Natural killer cell (primary cell): ENCODE data around the gene KNCN. TPM values are rescaled to one million over a fixed set of nuclear protein-coding genes. Genes with fewer than 3 reads are reported as not detected.

Experiments
- ATAC-seq, 3 donors: fragments of 150-1000 bp in 2 of 3; fragments of 200-7000 bp in 1 of 3; cut with Tn5 transposase; 1 replicate in 1 of 3; 2 replicates in 2 of 3; pipeline ENCODE4 v1.10.0; 2021; ENCODE audit warnings: mild to moderate bottlenecking in 2 of 3, moderate library complexity in 2 of 3
- DNase-seq, 2 donors: peaks; one replicate each; pipeline versions ENCODE4 v3.0.0 to v3.0.0-alpha.2; 2013 to 2021; ENCODE audit warnings: mixed read lengths in 1 of 2
- H3K27ac ChIP-seq: one replicate; pipeline ENCODE4 v1.5.1; 2013; ENCODE audit warnings: mild to moderate bottlenecking, low read length
- H3K27me3 ChIP-seq: one replicate; pipeline ENCODE4 v1.6.1; 2013; ENCODE audit warnings: low read length; ENCODE audit not compliant: control insufficient read depth, insufficient read depth
- H3K36me3 ChIP-seq: one replicate; pipeline ENCODE4 v1.6.1; 2013; ENCODE audit warnings: low read length; ENCODE audit not compliant: control insufficient read depth, insufficient read depth
- H3K4me1 ChIP-seq: one replicate; pipeline ENCODE4 v1.6.1; 2013; ENCODE audit warnings: low read length; ENCODE audit not compliant: control insufficient read depth, insufficient read depth
- H3K4me3 ChIP-seq: one replicate; pipeline ENCODE4 v1.5.1; 2013; ENCODE audit warnings: low read length
- H3K9me3 ChIP-seq: one replicate; pipeline ENCODE4 v1.6.1; 2013; ENCODE audit warnings: low read length; ENCODE audit not compliant: control insufficient read depth, insufficient read depth
- H3K27ac Mint-ChIP-seq, 2 donors: one replicate each; pipeline ENCODE4 v1.8.0; 2022; ENCODE audit warnings: mild to moderate bottlenecking in 2 of 2, mixed read lengths in 2 of 2, moderate library complexity in 1 of 2
- H3K27me3 Mint-ChIP-seq, 2 donors: one replicate each; pipeline ENCODE4 v1.8.0; 2022; ENCODE audit warnings: low read depth in 2 of 2, mixed read lengths in 2 of 2
- H3K36me3 Mint-ChIP-seq: one replicate; pipeline ENCODE4 v1.8.0; 2022; ENCODE audit warnings: mixed read lengths
- H3K4me1 Mint-ChIP-seq, 2 donors: one replicate each; pipeline ENCODE4 v1.8.0; 2022; ENCODE audit warnings: mixed read lengths in 2 of 2
- H3K4me3 Mint-ChIP-seq: one replicate; pipeline ENCODE4 v1.8.0; 2022; ENCODE audit warnings: mild to moderate bottlenecking, moderate library complexity, mixed read lengths
- H3K9me3 Mint-ChIP-seq, 2 donors: one replicate each; pipeline ENCODE4 v1.8.0; 2022; ENCODE audit warnings: mixed read lengths in 2 of 2
- WGBS: methylation state at CpG from one replicate; pipeline ENCODE4 v1.1.7; 2013; ENCODE audit warnings: missing lambda C conversion rate; ENCODE audit not compliant: insufficient coverage; 5-methylcytosine and 5-hydroxymethylcytosine counted together
- intact Hi-C: fragments of 100-400 bp; cut with micrococcal nuclease; formaldehyde crosslinking; loops from one replicate; pipeline ENCODE4 v1.14.2; 2022
- total RNA-seq, 4 donors: library from RNA; stranded (reverse); fragments of 120-200 nt in 1 of 4; gene quantifications; one replicate each; pipeline versions ENCODE4 v1.2.3 to v1.2.4, GENCODE V29; 2013 to 2022
- TF ChIP-seq, protein P1 (sequence below): fragments of 200-600 bp; IDR thresholded peaks from one replicate; pipeline ENCODE4 v1.8.0; 2022; ENCODE audit warnings: antibody characterized with exemption

Gene KNCN
- total RNA-seq, 3 donors from 2014 or later (not counting 1 experiment from before 2014, with no cell fraction given): 0.20 TPM; not detected in 2

DNA sequence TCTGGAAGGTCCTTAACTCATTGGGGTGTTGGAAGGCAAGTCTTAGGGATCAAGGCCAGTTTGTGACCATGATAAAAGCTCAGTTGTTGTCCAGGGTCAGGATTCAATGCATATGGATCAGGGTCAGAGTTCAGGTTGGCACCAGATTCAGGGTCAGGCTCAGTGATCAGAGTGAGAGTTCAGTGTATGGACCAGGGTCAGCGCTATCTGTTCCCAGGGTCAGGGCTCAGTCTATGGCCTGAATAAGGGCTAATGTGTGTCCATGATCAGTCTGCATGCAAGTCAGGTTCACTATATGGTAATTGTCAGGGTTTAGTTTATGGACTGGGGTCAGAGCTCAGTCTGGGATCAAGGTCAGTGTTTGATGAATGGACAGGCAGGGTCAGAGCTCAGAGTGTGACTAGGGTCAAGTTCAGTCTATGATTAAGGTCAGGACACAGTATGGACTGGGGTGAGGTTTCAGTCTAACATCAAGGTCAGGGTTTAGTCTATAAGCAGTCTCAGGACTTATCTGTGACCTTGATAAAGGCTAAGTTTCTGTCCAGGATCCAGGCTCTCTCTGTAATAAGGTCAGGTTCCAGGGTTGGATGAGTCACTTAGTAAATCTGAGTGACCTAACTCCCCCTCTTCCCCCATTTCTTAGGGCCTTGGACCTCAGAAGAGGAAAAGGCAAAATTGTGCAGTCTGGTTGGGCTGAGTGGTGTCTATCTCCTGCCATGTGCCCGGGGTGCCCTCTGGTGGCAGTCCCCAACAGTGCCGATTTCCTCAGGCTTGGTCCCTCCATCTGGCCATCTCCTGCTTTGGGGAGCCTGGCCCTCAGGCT is 23.8 kb downstream of the KNCN start:
- H3K4me3 Mint-ChIP-seq: no peak overlapping the region
- no peak overlapping the region for H3K4me3 ChIP-seq
- H3K36me3 Mint-ChIP-seq: no peaks in the 10 kb centered on the region
- H3K4me1 ChIP-seq: peaks cover 6% of the 10 kb centered on the region
- no peaks in the 10 kb centered on the region for H3K36me3 ChIP-seq
- intact Hi-C loops: loop anchor here (1.0 to 2.0 kb wide), 3 partner anchors 50 to 121 kb away; no protein-coding TSS in a partner anchor
- H3K9me3 Mint-ChIP-seq: no peaks in the 10 kb centered on the region
- TF ChIP-seq, protein P1, sequence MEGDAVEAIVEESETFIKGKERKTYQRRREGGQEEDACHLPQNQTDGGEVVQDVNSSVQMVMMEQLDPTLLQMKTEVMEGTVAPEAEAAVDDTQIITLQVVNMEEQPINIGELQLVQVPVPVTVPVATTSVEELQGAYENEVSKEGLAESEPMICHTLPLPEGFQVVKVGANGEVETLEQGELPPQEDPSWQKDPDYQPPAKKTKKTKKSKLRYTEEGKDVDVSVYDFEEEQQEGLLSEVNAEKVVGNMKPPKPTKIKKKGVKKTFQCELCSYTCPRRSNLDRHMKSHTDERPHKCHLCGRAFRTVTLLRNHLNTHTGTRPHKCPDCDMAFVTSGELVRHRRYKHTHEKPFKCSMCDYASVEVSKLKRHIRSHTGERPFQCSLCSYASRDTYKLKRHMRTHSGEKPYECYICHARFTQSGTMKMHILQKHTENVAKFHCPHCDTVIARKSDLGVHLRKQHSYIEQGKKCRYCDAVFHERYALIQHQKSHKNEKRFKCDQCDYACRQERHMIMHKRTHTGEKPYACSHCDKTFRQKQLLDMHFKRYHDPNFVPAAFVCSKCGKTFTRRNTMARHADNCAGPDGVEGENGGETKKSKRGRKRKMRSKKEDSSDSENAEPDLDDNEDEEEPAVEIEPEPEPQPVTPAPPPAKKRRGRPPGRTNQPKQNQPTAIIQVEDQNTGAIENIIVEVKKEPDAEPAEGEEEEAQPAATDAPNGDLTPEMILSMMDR: peak; percentile 77
- no peak overlapping the region for H3K27ac ChIP-seq
- DNase-seq: peak; percentile 61 to 81
- 27% methylated on average over 3 of the region's 3 CpGs for WGBS
- peaks cover 29 to 33% of the 10 kb centered on the region in 2 donors for H3K27me3 Mint-ChIP-seq
- peaks cover 6% of the 10 kb centered on the region for H3K27me3 ChIP-seq
- H3K4me1 Mint-ChIP-seq: no peaks in the 10 kb centered on the region
- H3K9me3 ChIP-seq: no peaks in the 10 kb centered on the region
- no peak overlapping the region for H3K27ac Mint-ChIP-seq
- ATAC-seq: peak; percentile 62 to 68 (median 62)

DNA sequence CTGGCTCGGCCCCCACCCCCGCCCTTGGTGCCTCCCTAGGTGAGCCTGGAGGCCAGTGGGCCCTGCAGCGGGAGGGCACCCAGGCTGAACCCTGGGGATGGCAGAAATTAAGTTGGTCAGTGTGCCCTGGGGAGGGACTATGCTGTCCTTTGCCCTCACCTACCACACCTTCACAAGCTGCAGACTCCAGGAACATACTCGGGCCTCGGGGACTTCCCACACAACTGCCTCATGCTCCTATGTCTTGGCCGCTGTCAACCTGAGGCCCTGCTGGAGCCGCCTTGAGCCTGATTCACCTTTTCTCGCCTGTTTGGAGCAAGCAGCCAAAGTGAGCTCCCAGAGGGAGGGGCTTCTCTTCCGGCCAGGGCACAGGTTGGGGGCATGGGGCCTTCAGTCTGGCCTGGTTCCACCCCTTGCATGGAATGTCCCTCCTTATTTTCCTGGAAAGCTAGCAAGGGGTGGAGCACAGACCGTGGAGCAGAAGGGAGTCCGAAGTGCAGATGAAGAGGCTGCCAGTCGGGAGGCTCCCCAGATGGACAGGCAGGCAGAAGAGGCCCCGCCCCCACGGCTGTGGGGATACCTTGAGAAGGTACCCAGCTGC is 24.7 kb downstream of the KNCN start:
- ATAC-seq: no peak
- no peaks in the 10 kb centered on the region for H3K4me1 Mint-ChIP-seq
- Histone ChIP-seq H3K4me3 (no peak overlapping the region), H3K9me3 (no peaks in the 10 kb centered on the region), H3K27ac (no peak overlapping the region), H3K4me1 (no peaks in the 10 kb centered on the region), H3K27me3 (peaks cover 6% of the 10 kb centered on the region), H3K36me3 (no peaks in the 10 kb centered on the region)
- H3K4me3 Mint-ChIP-seq: no peak overlapping the region
- H3K27me3 Mint-ChIP-seq: peaks cover 29 to 32% of the 10 kb centered on the region in 2 donors
- no peak for DNase-seq
- no peaks in the 10 kb centered on the region for H3K9me3 Mint-ChIP-seq
- intact Hi-C loops: no loop called here
- 62% methylated on average over 14 of the region's 14 CpGs for WGBS
- H3K36me3 Mint-ChIP-seq: no peaks in the 10 kb centered on the region
- H3K27ac Mint-ChIP-seq: no peak overlapping the region
- TF ChIP-seq, protein P1: no peak

DNA sequence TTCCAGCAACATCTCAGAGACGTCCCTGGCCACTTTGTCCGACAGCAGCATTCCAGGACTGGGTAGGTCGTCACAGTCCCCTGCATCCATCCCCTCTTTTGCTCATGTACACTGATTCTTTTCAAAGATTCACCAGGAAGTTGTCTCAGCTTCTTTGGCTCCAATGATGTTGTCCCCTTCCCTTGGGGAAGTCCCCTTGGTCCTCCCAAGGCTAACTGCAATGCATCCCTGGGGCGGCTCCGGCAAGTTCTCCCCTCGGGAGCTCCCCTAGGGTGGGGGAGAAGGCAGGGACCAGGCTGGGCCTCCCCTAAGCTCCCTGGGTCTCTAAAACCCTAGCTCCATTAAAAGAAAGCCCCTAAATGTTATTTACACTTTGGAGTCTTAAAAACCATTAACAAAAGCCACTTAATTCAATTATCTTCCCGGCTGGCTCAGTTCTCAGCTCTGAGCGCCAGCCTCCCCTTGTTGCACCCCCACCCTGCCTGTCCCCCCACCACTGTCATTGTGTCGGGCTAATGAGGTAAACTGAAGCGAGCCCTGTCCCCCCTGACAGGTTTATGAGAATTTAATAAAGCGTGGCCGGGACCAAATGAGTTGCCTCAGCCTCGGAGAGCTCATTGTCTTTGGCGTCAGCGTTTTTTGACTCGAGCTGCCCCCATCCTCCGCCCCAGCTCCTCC is 25.3 kb downstream of the KNCN start:
- intact Hi-C loops: no loop called here
- Histone ChIP-seq H3K4me1 (no peaks in the 10 kb centered on the region), H3K27me3 (peaks cover 6% of the 10 kb centered on the region), H3K9me3 (no peaks in the 10 kb centered on the region), H3K27ac (no peak overlapping the region), H3K36me3 (no peaks in the 10 kb centered on the region), H3K4me3 (no peak overlapping the region)
- no peak overlapping the region for H3K27ac Mint-ChIP-seq
- DNase-seq (no peak), ATAC-seq (no peak)
- H3K9me3 Mint-ChIP-seq: no peaks in the 10 kb centered on the region
- H3K27me3 Mint-ChIP-seq: peaks cover 29 to 30% of the 10 kb centered on the region in 2 donors
- no peaks in the 10 kb centered on the region for H3K4me1 Mint-ChIP-seq
- no peak overlapping the region for H3K4me3 Mint-ChIP-seq
- WGBS: 65% methylated on average over 17 of the region's 17 CpGs
- TF ChIP-seq, protein P1: no peak
- H3K36me3 Mint-ChIP-seq: no peaks in the 10 kb centered on the region
